IPS-18c (cell line): ENCODE results near the gene ARHGAP4.

Experiments used
- H3K4me3 ChIP-seq: 2 replicates; pipeline ENCODE4 v1.7.0; 2013; ENCODE audit warnings: low read depth, mild to moderate bottlenecking, low read length, moderate library complexity; ENCODE audit not compliant: insufficient read depth
- H3K9me3 ChIP-seq: one replicate; pipeline ENCODE4 v1.6.1; 2013; ENCODE audit warnings: mild to moderate bottlenecking, low read length, moderate library complexity; ENCODE audit not compliant: control insufficient read depth, insufficient read depth

Gene ARHGAP4

GRCh38 chrX:153882557-153882956, 43.5 kb downstream of the ARHGAP4 start:
- Histone ChIP-seq H3K9me3 (peaks cover 10% of the 10 kb centered on the region), H3K4me3 (no peak overlapping the region; the same call in 1 of the 2 replicates)

- no peak overlapping the region; the same call in 1 of the 2 replicates for H3K4me3 ChIP-seq
- peaks cover 10% of the 10 kb centered on the region for H3K9me3 ChIP-seq
Observed at GRCh38 chrX:153882086-153882498, 44.0 kb downstream of the ARHGAP4 start.

GRCh38 chrX:153881281-153881680, 44.8 kb downstream of the ARHGAP4 start:
- Histone ChIP-seq H3K9me3 (peaks cover 10% of the 10 kb centered on the region), H3K4me3 (no peak overlapping the region)

- Histone ChIP-seq H3K9me3 (peaks cover 10% of the 10 kb centered on the region), H3K4me3 (no peak overlapping the region)
Observed at GRCh38 chrX:153880440-153880815, 45.6 kb downstream of the ARHGAP4 start.

- H3K4me3 ChIP-seq: no peak overlapping the region
- peaks cover 10% of the 10 kb centered on the region for H3K9me3 ChIP-seq
Observed at GRCh38 chrX:153879741-153880439, 46.2 kb downstream of the ARHGAP4 start.

GRCh38 chrX:153878969-153879653, 47.0 kb downstream of the ARHGAP4 start:
- peak overlapping the region; percentile 16; the same call in 1 of the 2 replicates for H3K4me3 ChIP-seq
- H3K9me3 ChIP-seq: peaks cover 10% of the 10 kb centered on the region

GRCh38 chrX:153878345-153878744, 47.7 kb downstream of the ARHGAP4 start:
- Histone ChIP-seq H3K9me3 (peaks cover 7% of the 10 kb centered on the region), H3K4me3 (no peak overlapping the region)

GRCh38 chrX:153877571-153878261, 48.3 kb downstream of the ARHGAP4 start:
- no peak overlapping the region for H3K4me3 ChIP-seq
- peaks cover 5% of the 10 kb centered on the region for H3K9me3 ChIP-seq

GRCh38 chrX:153876112-153876491, 50.0 kb downstream of the ARHGAP4 start:
- H3K9me3 ChIP-seq: peaks cover 4% of the 10 kb centered on the region
- H3K4me3 ChIP-seq: no peak overlapping the region

GRCh38 chrX:153875391-153876111, 50.5 kb downstream of the ARHGAP4 start:
- H3K4me3 ChIP-seq: no peak overlapping the region; the same call in 1 of the 2 replicates
- H3K9me3 ChIP-seq: peaks cover 4% of the 10 kb centered on the region

- Histone ChIP-seq H3K9me3 (peaks cover 4% of the 10 kb centered on the region), H3K4me3 (no peak overlapping the region; the same call in 1 of the 2 replicates)
Observed at GRCh38 chrX:153874366-153875125, 51.5 kb downstream of the ARHGAP4 start.

GRCh38 chrX:153874085-153874365, 52.0 kb downstream of the ARHGAP4 start:
- H3K4me3 ChIP-seq: no peak overlapping the region
- H3K9me3 ChIP-seq: peaks cover 4% of the 10 kb centered on the region

- Histone ChIP-seq H3K4me3 (no peak overlapping the region), H3K9me3 (peaks cover 4% of the 10 kb centered on the region)
Observed at GRCh38 chrX:153873282-153874084, 52.6 kb downstream of the ARHGAP4 start.

GRCh38 chrX:153871946-153872878, 53.9 kb downstream of the ARHGAP4 start:
- no peak overlapping the region for H3K4me3 ChIP-seq
- peaks cover 7% of the 10 kb centered on the region for H3K9me3 ChIP-seq

GRCh38 chrX:153871451-153871850, 54.6 kb downstream of the ARHGAP4 start:
- H3K4me3 ChIP-seq: no peak overlapping the region; the same call in 1 of the 2 replicates
- peaks cover 7% of the 10 kb centered on the region for H3K9me3 ChIP-seq
